Measurements from ENCODE around the gene METTL1. TPM values are rescaled to one million over a fixed set of nuclear protein-coding genes. Genes with fewer than 3 reads are reported as not detected.

Gene METTL1
- total and polyA plus RNA-seq, 9 of the 15 experiments (the other 6 are each of a cell fraction or from before 2014, with no cell fraction given), result 12.6 to 65.9 (median 39.2) TPM

DNA sequence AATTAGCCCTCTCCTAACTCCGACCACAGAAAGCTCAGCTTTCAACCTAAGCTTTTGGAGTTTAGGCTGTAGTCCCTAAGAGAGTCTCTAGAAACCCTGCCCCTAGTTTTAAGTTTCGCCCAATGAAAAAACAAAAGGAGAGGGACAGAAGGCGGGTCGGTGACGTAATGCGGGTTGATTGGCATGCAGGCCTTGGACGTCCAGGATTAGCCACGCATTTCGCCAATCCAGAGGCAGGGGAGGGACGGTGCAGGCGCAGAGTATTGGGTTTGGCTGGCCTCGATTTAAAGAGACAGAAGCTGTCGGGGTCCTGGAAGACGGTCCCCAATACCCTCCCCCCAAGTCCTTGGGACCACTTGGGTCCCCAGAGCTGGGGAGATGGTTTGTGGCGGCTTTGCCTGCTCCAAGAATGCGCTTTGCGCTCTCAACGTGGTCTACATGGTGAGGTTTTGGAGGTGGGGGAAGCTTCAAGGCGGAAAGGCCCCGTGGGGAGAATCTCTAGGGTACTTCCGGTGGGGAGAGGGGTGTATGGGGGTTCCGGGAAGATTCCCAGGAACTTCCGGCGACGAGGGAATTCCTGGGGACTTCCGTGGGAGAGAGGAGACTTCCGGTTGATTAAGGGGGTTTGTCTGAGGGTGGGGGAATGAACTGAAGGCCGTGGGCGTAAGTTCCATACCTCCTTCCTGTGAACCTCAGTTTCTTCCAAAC is 27.0 kb downstream of the METTL1 start, which contains the start of gene TSPAN31 (continued):
- TF ChIP-seq, protein P1, sequence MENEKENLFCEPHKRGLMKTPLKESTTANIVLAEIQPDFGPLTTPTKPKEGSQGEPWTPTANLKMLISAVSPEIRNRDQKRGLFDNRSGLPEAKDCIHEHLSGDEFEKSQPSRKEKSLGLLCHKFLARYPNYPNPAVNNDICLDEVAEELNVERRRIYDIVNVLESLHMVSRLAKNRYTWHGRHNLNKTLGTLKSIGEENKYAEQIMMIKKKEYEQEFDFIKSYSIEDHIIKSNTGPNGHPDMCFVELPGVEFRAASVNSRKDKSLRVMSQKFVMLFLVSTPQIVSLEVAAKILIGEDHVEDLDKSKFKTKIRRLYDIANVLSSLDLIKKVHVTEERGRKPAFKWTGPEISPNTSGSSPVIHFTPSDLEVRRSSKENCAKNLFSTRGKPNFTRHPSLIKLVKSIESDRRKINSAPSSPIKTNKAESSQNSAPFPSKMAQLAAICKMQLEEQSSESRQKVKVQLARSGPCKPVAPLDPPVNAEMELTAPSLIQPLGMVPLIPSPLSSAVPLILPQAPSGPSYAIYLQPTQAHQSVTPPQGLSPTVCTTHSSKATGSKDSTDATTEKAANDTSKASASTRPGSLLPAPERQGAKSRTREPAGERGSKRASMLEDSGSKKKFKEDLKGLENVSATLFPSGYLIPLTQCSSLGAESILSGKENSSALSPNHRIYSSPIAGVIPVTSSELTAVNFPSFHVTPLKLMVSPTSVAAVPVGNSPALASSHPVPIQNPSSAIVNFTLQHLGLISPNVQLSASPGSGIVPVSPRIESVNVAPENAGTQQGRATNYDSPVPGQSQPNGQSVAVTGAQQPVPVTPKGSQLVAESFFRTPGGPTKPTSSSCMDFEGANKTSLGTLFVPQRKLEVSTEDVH (IDR thresholded peaks at IDR 0.05; ENCODE audit: low read depth, partially characterized antibody), result peak; percentile 39
- TF ChIP-seq FUS (optimal IDR thresholded peaks at IDR 0.05; ENCODE audit: low read depth, low read length) (no peak), MBD2 (IDR thresholded peaks at IDR 0.05; ENCODE audit: borderline replicate concordance, low read depth) (peak; percentile 94), FOXA3 (CRISPR knock-in tag; conservative IDR thresholded peaks at IDR 0.05 in 1 of 2, IDR thresholded peaks at IDR 0.05 in 1 of 2) (no peak), BMI1 (IDR thresholded peaks at IDR 0.05; ENCODE audit: low read length) (no peak), THRAP3 (IDR thresholded peaks at IDR 0.05; ENCODE audit: borderline replicate concordance) (no peak), NCOA1 (IDR thresholded peaks at IDR 0.05; ENCODE audit: low read depth) (no peak; the same call in none of the 2 replicates), CBX3 (IDR thresholded peaks at IDR 0.05; ENCODE audit: borderline replicate concordance in 1 of 2, low read length in 2 of 2) (no peak), TSC22D4 (tag; IDR thresholded peaks at IDR 0.05) (no peak), NCOA6 (IDR thresholded peaks at IDR 0.05) (no peak)
- TF ChIP-seq, protein P2, sequence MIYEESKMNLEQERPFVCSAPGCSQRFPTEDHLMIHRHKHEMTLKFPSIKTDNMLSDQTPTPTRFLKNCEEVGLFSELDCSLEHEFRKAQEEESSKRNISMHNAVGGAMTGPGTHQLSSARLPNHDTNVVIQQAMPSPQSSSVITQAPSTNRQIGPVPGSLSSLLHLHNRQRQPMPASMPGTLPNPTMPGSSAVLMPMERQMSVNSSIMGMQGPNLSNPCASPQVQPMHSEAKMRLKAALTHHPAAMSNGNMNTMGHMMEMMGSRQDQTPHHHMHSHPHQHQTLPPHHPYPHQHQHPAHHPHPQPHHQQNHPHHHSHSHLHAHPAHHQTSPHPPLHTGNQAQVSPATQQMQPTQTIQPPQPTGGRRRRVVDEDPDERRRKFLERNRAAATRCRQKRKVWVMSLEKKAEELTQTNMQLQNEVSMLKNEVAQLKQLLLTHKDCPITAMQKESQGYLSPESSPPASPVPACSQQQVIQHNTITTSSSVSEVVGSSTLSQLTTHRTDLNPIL (CRISPR knock-in tag; IDR thresholded peaks at IDR 0.05), result no peak; the same call in 1 of the 2 replicates

All from K562 (cell line).